HEK293 (cell line): Measurements from ENCODE around the gene COPS4.
A peak's percentile ranks its signal among the peaks of the same experiment; 100 is the strongest.

ENCODE experiments used
- GLIS1 ChIP-seq: fragments of 450-650 bp; formaldehyde crosslinking; IDR thresholded peaks from 2 replicates; pipeline ENCODE4 v1.5.1; 2016; ENCODE audit warnings: missing biosample characterization, missing genetic modification characterization
- OSR2 ChIP-seq: fragments of 450-650 bp; formaldehyde crosslinking; IDR thresholded peaks from 2 replicates; pipeline ENCODE4 v1.5.1; 2016; ENCODE audit warnings: missing biosample characterization, missing genetic modification characterization
- PRDM1 ChIP-seq: fragments of 450-650 bp; formaldehyde crosslinking; IDR thresholded peaks from 2 replicates; pipeline ENCODE4; 2016; ENCODE audit warnings: missing biosample characterization, missing genetic modification characterization
- RBAK ChIP-seq: fragments of 450-650 bp; formaldehyde crosslinking; IDR thresholded peaks from 2 replicates; pipeline ENCODE4 v1.5.1; 2016; ENCODE audit warnings: missing biosample characterization, missing genetic modification characterization
- SALL2 ChIP-seq: fragments of 450-650 bp; formaldehyde crosslinking; IDR thresholded peaks from 2 replicates; pipeline ENCODE4 v1.5.0; 2017; ENCODE audit warnings: missing biosample characterization, mild to moderate bottlenecking, missing genetic modification characterization, borderline replicate concordance
- ZNF239 ChIP-seq: fragments of 450-650 bp; formaldehyde crosslinking; IDR thresholded peaks from 2 replicates; pipeline ENCODE4 v1.5.1; 2016; ENCODE audit warnings: missing biosample characterization, missing genetic modification characterization
- ZNF416 ChIP-seq: fragments of 450-650 bp; formaldehyde crosslinking; IDR thresholded peaks from 2 replicates; pipeline ENCODE4 v1.5.1; 2016; ENCODE audit warnings: missing biosample characterization, missing genetic modification characterization
- ZNF544 ChIP-seq: fragments of 450-650 bp; formaldehyde crosslinking; IDR thresholded peaks from 2 replicates; pipeline ENCODE4 v1.5.0; 2017; ENCODE audit warnings: missing biosample characterization, missing genetic modification characterization
- ZNF600 ChIP-seq: fragments of 450-650 bp; formaldehyde crosslinking; IDR thresholded peaks from 2 replicates; pipeline ENCODE4 v1.5.1; 2016; ENCODE audit warnings: missing biosample characterization, missing genetic modification characterization
- ZNF664 ChIP-seq: fragments of 450-650 bp; formaldehyde crosslinking; IDR thresholded peaks from 2 replicates; pipeline ENCODE4 v1.5.1; 2016; ENCODE audit warnings: missing biosample characterization, missing genetic modification characterization
- ZNF677 ChIP-seq: fragments of 450-650 bp; IDR thresholded peaks from 2 replicates; pipeline ENCODE4 v1.5.0; 2018; ENCODE audit warnings: missing biosample characterization, mild to moderate bottlenecking, missing genetic modification characterization, moderate library complexity
- ZNF768 ChIP-seq: fragments of 450-650 bp; formaldehyde crosslinking; IDR thresholded peaks from 2 replicates; pipeline ENCODE4 v1.5.1; 2018; ENCODE audit warnings: missing biosample characterization, mild to moderate bottlenecking, missing genetic modification characterization
- ZNF791 ChIP-seq: fragments of 450-650 bp; formaldehyde crosslinking; IDR thresholded peaks from 2 replicates; pipeline ENCODE4 v1.5.1; 2016; ENCODE audit warnings: missing biosample characterization, missing genetic modification characterization
- ZNF830 ChIP-seq: fragments of 450-650 bp; IDR thresholded peaks from 2 replicates; pipeline ENCODE4 v1.5.0; 2018; ENCODE audit warnings: missing biosample characterization, missing genetic modification characterization, low read depth, mild to moderate bottlenecking, moderate library complexity
- TF ChIP-seq, protein P1 (sequence below): fragments of 450-650 bp; formaldehyde crosslinking; IDR thresholded peaks from 2 replicates; pipeline ENCODE4 v1.5.1; 2016; ENCODE audit warnings: missing biosample characterization, missing genetic modification characterization, borderline replicate concordance
- TF ChIP-seq, protein P2 (sequence below): fragments of 450-650 bp; formaldehyde crosslinking; IDR thresholded peaks from 2 replicates; pipeline ENCODE4 v1.5.1; 2016; ENCODE audit warnings: missing biosample characterization, missing genetic modification characterization, low read depth
- TF ChIP-seq, protein P3 (sequence below): fragments of 450-650 bp; formaldehyde crosslinking; IDR thresholded peaks from 2 replicates; pipeline ENCODE4 v1.5.1; 2016; ENCODE audit warnings: missing biosample characterization, missing genetic modification characterization
- TF ChIP-seq, protein P4 (sequence below): fragments of 450-650 bp; formaldehyde crosslinking; IDR thresholded peaks from 2 replicates; pipeline ENCODE4 v1.5.1; 2016; ENCODE audit warnings: missing biosample characterization, missing genetic modification characterization
- TF ChIP-seq, protein P5 (sequence below): fragments of 450-650 bp; formaldehyde crosslinking; IDR thresholded peaks from 2 replicates; pipeline ENCODE4 v1.5.1; 2016; ENCODE audit warnings: missing biosample characterization, missing genetic modification characterization
- TF ChIP-seq, protein P6 (sequence below): IDR thresholded peaks from 2 replicates; pipeline ENCODE4 v1.6.1; 2011; ENCODE audit warnings: mild to moderate bottlenecking, low read depth, low read length, borderline replicate concordance
- TF ChIP-seq, protein P7 (sequence below): fragments of 450-650 bp; formaldehyde crosslinking; IDR thresholded peaks from 2 replicates; pipeline ENCODE4 v1.5.1; 2016; ENCODE audit warnings: missing biosample characterization, missing genetic modification characterization
- TF ChIP-seq, protein P8 (sequence below): fragments of 450-650 bp; formaldehyde crosslinking; IDR thresholded peaks from 2 replicates; pipeline ENCODE4 v1.5.1; 2017; ENCODE audit warnings: missing biosample characterization, missing genetic modification characterization

Gene COPS4

DNA sequence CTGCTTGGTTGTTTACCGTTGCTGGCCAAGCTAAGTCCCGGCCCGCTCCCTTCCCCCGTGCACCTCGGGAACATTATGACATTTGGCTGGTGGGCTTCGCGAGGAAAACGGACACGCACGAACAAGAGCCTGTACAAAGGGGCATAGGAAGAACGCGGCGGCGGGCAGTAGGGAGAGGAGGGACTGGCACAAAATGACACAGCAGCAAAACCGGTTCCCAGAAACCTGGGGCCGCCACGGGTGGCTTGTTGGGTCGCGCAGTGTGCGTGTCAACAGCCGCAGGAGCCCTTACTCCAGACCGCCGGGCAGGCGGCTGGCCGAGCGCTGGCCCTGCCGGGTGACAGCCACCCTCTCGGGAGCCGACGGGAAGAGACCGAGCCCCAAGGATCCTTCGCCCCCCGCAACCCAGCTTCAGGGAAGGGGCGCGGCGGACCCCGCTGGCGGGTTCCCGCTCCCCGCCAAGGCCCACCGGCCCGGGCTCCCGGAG lies 22.7 kb upstream of the COPS4 start (continued):
- TF ChIP-seq, protein P1, sequence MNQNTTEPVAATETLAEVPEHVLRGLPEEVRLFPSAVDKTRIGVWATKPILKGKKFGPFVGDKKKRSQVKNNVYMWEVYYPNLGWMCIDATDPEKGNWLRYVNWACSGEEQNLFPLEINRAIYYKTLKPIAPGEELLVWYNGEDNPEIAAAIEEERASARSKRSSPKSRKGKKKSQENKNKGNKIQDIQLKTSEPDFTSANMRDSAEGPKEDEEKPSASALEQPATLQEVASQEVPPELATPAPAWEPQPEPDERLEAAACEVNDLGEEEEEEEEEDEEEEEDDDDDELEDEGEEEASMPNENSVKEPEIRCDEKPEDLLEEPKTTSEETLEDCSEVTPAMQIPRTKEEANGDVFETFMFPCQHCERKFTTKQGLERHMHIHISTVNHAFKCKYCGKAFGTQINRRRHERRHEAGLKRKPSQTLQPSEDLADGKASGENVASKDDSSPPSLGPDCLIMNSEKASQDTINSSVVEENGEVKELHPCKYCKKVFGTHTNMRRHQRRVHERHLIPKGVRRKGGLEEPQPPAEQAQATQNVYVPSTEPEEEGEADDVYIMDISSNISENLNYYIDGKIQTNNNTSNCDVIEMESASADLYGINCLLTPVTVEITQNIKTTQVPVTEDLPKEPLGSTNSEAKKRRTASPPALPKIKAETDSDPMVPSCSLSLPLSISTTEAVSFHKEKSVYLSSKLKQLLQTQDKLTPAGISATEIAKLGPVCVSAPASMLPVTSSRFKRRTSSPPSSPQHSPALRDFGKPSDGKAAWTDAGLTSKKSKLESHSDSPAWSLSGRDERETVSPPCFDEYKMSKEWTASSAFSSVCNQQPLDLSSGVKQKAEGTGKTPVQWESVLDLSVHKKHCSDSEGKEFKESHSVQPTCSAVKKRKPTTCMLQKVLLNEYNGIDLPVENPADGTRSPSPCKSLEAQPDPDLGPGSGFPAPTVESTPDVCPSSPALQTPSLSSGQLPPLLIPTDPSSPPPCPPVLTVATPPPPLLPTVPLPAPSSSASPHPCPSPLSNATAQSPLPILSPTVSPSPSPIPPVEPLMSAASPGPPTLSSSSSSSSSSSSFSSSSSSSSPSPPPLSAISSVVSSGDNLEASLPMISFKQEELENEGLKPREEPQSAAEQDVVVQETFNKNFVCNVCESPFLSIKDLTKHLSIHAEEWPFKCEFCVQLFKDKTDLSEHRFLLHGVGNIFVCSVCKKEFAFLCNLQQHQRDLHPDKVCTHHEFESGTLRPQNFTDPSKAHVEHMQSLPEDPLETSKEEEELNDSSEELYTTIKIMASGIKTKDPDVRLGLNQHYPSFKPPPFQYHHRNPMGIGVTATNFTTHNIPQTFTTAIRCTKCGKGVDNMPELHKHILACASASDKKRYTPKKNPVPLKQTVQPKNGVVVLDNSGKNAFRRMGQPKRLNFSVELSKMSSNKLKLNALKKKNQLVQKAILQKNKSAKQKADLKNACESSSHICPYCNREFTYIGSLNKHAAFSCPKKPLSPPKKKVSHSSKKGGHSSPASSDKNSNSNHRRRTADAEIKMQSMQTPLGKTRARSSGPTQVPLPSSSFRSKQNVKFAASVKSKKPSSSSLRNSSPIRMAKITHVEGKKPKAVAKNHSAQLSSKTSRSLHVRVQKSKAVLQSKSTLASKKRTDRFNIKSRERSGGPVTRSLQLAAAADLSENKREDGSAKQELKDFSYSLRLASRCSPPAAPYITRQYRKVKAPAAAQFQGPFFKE (tag by site-specific recombination): no peak
- TF ChIP-seq SALL2 (tag by site-specific recombination): no peak
- TF ChIP-seq, protein P2, sequence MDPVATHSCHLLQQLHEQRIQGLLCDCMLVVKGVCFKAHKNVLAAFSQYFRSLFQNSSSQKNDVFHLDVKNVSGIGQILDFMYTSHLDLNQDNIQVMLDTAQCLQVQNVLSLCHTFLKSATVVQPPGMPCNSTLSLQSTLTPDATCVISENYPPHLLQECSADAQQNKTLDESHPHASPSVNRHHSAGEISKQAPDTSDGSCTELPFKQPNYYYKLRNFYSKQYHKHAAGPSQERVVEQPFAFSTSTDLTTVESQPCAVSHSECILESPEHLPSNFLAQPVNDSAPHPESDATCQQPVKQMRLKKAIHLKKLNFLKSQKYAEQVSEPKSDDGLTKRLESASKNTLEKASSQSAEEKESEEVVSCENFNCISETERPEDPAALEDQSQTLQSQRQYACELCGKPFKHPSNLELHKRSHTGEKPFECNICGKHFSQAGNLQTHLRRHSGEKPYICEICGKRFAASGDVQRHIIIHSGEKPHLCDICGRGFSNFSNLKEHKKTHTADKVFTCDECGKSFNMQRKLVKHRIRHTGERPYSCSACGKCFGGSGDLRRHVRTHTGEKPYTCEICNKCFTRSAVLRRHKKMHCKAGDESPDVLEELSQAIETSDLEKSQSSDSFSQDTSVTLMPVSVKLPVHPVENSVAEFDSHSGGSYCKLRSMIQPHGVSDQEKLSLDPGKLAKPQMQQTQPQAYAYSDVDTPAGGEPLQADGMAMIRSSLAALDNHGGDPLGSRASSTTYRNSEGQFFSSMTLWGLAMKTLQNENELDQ: no peak
- TF ChIP-seq, protein P3, sequence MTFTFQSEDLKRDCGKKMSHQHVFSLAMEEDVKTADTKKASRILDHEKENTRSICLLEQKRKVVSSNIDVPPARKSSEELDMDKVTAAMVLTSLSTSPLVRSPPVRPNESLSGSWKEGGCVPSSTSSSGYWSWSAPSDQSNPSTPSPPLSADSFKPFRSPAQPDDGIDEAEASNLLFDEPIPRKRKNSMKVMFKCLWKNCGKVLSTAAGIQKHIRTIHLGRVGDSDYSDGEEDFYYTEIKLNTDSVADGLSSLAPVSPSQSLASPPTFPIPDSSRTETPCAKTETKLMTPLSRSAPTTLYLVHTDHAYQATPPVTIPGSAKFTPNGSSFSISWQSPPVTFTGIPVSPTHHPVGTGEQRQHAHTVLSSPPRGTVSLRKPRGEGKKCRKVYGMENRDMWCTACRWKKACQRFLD: no peak
- no peak for TF ChIP-seq ZNF239 (tag by site-specific recombination)
- no peak for TF ChIP-seq ZNF664
- no peak for TF ChIP-seq ZNF677 (tag by site-specific recombination)
- peak; percentile 53; the same call in 1 of the 2 replicates for TF ChIP-seq ZNF600 (tag by site-specific recombination)
- no peak for TF ChIP-seq PRDM1 (tag by site-specific recombination)
- no peak for TF ChIP-seq OSR2 (tag by site-specific recombination)
- TF ChIP-seq, protein P4, sequence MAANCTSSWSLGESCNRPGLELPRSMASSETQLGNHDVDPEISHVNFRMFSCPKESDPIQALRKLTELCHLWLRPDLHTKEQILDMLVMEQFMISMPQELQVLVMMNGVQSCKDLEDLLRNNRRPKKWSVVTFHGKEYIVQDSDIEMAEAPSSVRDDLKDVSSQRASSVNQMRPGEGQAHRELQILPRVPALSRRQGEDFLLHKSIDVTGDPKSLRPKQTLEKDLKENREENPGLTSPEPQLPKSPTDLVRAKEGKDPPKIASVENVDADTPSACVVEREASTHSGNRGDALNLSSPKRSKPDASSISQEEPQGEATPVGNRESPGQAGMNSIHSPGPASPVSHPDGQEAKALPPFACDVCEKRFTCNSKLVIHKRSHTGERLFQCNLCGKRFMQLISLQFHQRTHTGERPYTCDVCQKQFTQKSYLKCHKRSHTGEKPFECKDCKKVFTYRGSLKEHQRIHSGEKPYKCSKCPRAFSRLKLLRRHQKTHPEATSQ (tag by site-specific recombination): no peak
- TF ChIP-seq ZNF416 (tag by site-specific recombination): no peak
- TF ChIP-seq ZNF768 (tag by site-specific recombination): no peak
- TF ChIP-seq, protein P5, sequence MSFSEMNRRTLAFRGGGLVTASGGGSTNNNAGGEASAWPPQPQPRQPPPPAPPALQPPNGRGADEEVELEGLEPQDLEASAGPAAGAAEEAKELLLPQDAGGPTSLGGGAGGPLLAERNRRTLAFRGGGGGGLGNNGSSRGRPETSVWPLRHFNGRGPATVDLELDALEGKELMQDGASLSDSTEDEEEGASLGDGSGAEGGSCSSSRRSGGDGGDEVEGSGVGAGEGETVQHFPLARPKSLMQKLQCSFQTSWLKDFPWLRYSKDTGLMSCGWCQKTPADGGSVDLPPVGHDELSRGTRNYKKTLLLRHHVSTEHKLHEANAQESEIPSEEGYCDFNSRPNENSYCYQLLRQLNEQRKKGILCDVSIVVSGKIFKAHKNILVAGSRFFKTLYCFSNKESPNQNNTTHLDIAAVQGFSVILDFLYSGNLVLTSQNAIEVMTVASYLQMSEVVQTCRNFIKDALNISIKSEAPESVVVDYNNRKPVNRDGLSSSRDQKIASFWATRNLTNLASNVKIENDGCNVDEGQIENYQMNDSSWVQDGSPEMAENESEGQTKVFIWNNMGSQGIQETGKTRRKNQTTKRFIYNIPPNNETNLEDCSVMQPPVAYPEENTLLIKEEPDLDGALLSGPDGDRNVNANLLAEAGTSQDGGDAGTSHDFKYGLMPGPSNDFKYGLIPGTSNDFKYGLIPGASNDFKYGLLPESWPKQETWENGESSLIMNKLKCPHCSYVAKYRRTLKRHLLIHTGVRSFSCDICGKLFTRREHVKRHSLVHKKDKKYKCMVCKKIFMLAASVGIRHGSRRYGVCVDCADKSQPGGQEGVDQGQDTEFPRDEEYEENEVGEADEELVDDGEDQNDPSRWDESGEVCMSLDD: no peak
- TF ChIP-seq RBAK (tag by site-specific recombination): no peak
- no peak for TF ChIP-seq ZNF791 (tag by site-specific recombination)
- TF ChIP-seq ZNF830 (tag by site-specific recombination): no peak
- TF ChIP-seq, protein P6, sequence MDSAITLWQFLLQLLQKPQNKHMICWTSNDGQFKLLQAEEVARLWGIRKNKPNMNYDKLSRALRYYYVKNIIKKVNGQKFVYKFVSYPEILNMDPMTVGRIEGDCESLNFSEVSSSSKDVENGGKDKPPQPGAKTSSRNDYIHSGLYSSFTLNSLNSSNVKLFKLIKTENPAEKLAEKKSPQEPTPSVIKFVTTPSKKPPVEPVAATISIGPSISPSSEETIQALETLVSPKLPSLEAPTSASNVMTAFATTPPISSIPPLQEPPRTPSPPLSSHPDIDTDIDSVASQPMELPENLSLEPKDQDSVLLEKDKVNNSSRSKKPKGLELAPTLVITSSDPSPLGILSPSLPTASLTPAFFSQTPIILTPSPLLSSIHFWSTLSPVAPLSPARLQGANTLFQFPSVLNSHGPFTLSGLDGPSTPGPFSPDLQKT: no peak
- TF ChIP-seq, protein P7, sequence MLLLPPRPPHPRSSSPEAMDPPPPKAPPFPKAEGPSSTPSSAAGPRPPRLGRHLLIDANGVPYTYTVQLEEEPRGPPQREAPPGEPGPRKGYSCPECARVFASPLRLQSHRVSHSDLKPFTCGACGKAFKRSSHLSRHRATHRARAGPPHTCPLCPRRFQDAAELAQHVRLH (tag by site-specific recombination): no peak
- TF ChIP-seq, protein P8, sequence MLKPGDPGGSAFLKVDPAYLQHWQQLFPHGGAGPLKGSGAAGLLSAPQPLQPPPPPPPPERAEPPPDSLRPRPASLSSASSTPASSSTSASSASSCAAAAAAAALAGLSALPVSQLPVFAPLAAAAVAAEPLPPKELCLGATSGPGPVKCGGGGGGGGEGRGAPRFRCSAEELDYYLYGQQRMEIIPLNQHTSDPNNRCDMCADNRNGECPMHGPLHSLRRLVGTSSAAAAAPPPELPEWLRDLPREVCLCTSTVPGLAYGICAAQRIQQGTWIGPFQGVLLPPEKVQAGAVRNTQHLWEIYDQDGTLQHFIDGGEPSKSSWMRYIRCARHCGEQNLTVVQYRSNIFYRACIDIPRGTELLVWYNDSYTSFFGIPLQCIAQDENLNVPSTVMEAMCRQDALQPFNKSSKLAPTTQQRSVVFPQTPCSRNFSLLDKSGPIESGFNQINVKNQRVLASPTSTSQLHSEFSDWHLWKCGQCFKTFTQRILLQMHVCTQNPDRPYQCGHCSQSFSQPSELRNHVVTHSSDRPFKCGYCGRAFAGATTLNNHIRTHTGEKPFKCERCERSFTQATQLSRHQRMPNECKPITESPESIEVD (tag by site-specific recombination): no peak
- no peak for TF ChIP-seq GLIS1 (tag by site-specific recombination)
- no peak for TF ChIP-seq ZNF544 (tag by site-specific recombination)
